SK-N-SH treated with all-trans-retinoic acid at 6 μM for 48 hours (cell line): ENCODE data around the gene CACNB2.

Experiments
- ARNTL ChIP-seq: fragments of 450-650 bp; formaldehyde crosslinking; IDR thresholded peaks from 2 replicates; pipeline ENCODE4 v1.5.0; 2020; ENCODE audit warnings: low read depth, mild to moderate bottlenecking, moderate library complexity, borderline replicate concordance
- ESRRG ChIP-seq: fragments of 250-450 bp; sonication (Bioruptor Pico); IDR thresholded peaks from 2 replicates; pipeline ENCODE4 v1.6.1; 2021; ENCODE audit warnings: mild to moderate bottlenecking
- GLIS3 ChIP-seq: fragments of 250-450 bp; sonication (Bioruptor Pico); IDR thresholded peaks from 2 replicates; pipeline ENCODE4 v1.5.0; 2020; ENCODE audit warnings: mild to moderate bottlenecking, moderate library complexity
- PPARA ChIP-seq: fragments of 250-450 bp; sonication (Bioruptor Pico); IDR thresholded peaks from 2 replicates; pipeline ENCODE4 v1.5.0; 2020; ENCODE audit warnings: mild to moderate bottlenecking, borderline replicate concordance
- SNAI2 ChIP-seq: fragments of 250-450 bp; sonication (Bioruptor Pico); IDR thresholded peaks from 2 replicates; pipeline ENCODE4 v1.5.0; 2020; ENCODE audit warnings: mild to moderate bottlenecking, moderate library complexity
- ZC3H10 ChIP-seq: fragments of 250-450 bp; sonication (Bioruptor Pico); IDR thresholded peaks from 2 replicates; pipeline ENCODE4 v1.5.1; 2021; ENCODE audit warnings: mild to moderate bottlenecking, moderate library complexity
- ZFP3 ChIP-seq: fragments of 250-450 bp; sonication (Bioruptor Pico); IDR thresholded peaks from 2 replicates; pipeline ENCODE4 v1.5.0; 2020; ENCODE audit warnings: mild to moderate bottlenecking, moderate library complexity
- ZFP30 ChIP-seq: fragments of 450-650 bp; formaldehyde crosslinking; IDR thresholded peaks from 2 replicates; pipeline ENCODE4 v1.5.0; 2022; ENCODE audit warnings: mild to moderate bottlenecking, moderate library complexity
- TF ChIP-seq, protein P1 (sequence below): fragments of 250-450 bp; sonication (Bioruptor Pico); IDR thresholded peaks from 2 replicates; pipeline ENCODE4 v1.5.1; 2020; ENCODE audit warnings: low read depth, mild to moderate bottlenecking, moderate library complexity
- TF ChIP-seq, protein P2 (sequence below): fragments of 250-450 bp; sonication (Bioruptor Pico); IDR thresholded peaks from 2 replicates; pipeline ENCODE4 v1.8.0; 2020; ENCODE audit warnings: mild to moderate bottlenecking, moderate library complexity, borderline replicate concordance
- TF ChIP-seq, protein P3 (sequence below): fragments of 250-450 bp; sonication (Bioruptor Pico); IDR thresholded peaks from 2 replicates; pipeline ENCODE4 v1.5.1; 2021; ENCODE audit warnings: mild to moderate bottlenecking, moderate library complexity

- no peak for TF ChIP-seq SNAI2 (CRISPR knock-in tag)
- TF ChIP-seq ARNTL (CRISPR knock-in tag) = no peak
- TF ChIP-seq, protein P1, sequence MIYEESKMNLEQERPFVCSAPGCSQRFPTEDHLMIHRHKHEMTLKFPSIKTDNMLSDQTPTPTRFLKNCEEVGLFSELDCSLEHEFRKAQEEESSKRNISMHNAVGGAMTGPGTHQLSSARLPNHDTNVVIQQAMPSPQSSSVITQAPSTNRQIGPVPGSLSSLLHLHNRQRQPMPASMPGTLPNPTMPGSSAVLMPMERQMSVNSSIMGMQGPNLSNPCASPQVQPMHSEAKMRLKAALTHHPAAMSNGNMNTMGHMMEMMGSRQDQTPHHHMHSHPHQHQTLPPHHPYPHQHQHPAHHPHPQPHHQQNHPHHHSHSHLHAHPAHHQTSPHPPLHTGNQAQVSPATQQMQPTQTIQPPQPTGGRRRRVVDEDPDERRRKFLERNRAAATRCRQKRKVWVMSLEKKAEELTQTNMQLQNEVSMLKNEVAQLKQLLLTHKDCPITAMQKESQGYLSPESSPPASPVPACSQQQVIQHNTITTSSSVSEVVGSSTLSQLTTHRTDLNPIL = no peak
- TF ChIP-seq ESRRG (CRISPR knock-in tag) = no peak
- no peak for TF ChIP-seq ZFP3
- TF ChIP-seq, protein P2, sequence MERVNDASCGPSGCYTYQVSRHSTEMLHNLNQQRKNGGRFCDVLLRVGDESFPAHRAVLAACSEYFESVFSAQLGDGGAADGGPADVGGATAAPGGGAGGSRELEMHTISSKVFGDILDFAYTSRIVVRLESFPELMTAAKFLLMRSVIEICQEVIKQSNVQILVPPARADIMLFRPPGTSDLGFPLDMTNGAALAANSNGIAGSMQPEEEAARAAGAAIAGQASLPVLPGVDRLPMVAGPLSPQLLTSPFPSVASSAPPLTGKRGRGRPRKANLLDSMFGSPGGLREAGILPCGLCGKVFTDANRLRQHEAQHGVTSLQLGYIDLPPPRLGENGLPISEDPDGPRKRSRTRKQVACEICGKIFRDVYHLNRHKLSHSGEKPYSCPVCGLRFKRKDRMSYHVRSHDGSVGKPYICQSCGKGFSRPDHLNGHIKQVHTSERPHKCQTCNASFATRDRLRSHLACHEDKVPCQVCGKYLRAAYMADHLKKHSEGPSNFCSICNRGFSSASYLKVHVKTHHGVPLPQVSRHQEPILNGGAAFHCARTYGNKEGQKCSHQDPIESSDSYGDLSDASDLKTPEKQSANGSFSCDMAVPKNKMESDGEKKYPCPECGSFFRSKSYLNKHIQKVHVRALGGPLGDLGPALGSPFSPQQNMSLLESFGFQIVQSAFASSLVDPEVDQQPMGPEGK (CRISPR knock-in tag) = no peak
- no peak for TF ChIP-seq ZC3H10 (CRISPR knock-in tag)
- no peak for TF ChIP-seq PPARA
- no peak for TF ChIP-seq GLIS3
- no peak for TF ChIP-seq ZFP30 (CRISPR knock-in tag)
- TF ChIP-seq, protein P3, sequence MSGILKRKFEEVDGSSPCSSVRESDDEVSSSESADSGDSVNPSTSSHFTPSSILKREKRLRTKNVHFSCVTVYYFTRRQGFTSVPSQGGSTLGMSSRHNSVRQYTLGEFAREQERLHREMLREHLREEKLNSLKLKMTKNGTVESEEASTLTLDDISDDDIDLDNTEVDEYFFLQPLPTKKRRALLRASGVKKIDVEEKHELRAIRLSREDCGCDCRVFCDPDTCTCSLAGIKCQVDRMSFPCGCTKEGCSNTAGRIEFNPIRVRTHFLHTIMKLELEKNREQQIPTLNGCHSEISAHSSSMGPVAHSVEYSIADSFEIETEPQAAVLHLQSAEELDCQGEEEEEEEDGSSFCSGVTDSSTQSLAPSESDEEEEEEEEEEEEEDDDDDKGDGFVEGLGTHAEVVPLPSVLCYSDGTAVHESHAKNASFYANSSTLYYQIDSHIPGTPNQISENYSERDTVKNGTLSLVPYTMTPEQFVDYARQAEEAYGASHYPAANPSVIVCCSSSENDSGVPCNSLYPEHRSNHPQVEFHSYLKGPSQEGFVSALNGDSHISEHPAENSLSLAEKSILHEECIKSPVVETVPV (CRISPR knock-in tag) = no peak
Measured at GRCh38 chr10:18306031-18306430, 165.8 kb downstream of the CACNB2 start.
